ENCODE measurements around the gene SLC5A11.
"Not testable (repeated sequence)": the region's sequence is repeated elsewhere in the genome, so short reads cannot be mapped to it uniquely, and the experiment has no call there.

SLC5A11 gene

GRCh38 chr16:24845726-24846547 is at the start of gene SLC5A11:
TSS of gene SLC5A11 (plus strand) at chr16:24845963. CDS start at chr16:24858644, 12,681 bp downstream.
- in situ Hi-C loops (cut with HindIII; ENCODE audit: low sequenced_read_pairs): loop anchor here (5.0 kb wide), 1 partner anchor 56 kb away; no protein-coding TSS in a partner anchor

- in situ Hi-C loops (cut with HindIII; ENCODE audit: low sequenced_read_pairs): loop anchor here (5.0 kb wide), 1 partner anchor 53 kb away; no protein-coding TSS in a partner anchor
Observed at GRCh38 chr16:24800586-24800985, 45.2 kb upstream of the SLC5A11 start.

- in situ Hi-C loops (cut with HindIII; ENCODE audit: low sequenced_read_pairs): loop anchor here (5.0 kb wide), 1 partner anchor 55 kb away; no protein-coding TSS in a partner anchor
Observed at GRCh38 chr16:24801761-24802302, 43.9 kb upstream of the SLC5A11 start.

GRCh38 chr16:24805484-24805883 is 40.3 kb upstream of the SLC5A11 start:
- in situ Hi-C loops (cut with HindIII; ENCODE audit: low sequenced_read_pairs): no loop called here

- in situ Hi-C loops (cut with HindIII; ENCODE audit: low sequenced_read_pairs): no loop called here
Observed at GRCh38 chr16:24807301-24807700, 38.5 kb upstream of the SLC5A11 start.

- in situ Hi-C loops (cut with HindIII; ENCODE audit: low sequenced_read_pairs): no loop called here
Observed at GRCh38 chr16:24810951-24811843, 34.6 kb upstream of the SLC5A11 start.

GRCh38 chr16:24812813-24813212 is 33.0 kb upstream of the SLC5A11 start:
- in situ Hi-C loops (cut with HindIII; ENCODE audit: low sequenced_read_pairs): not testable (repeated sequence)

- in situ Hi-C loops (cut with HindIII; ENCODE audit: low sequenced_read_pairs): loop anchor here (5.0 kb wide), 1 partner anchor 97 kb away; no protein-coding TSS in a partner anchor
Observed at GRCh38 chr16:24815021-24815420, 30.7 kb upstream of the SLC5A11 start.

- in situ Hi-C loops (cut with HindIII; ENCODE audit: low sequenced_read_pairs): loop anchor here (5.0 kb wide), 1 partner anchor 96 kb away; no protein-coding TSS in a partner anchor
Observed at GRCh38 chr16:24816688-24817087, 29.1 kb upstream of the SLC5A11 start.

GRCh38 chr16:24819462-24820040 is 26.2 kb upstream of the SLC5A11 start:
- in situ Hi-C loops (cut with HindIII; ENCODE audit: low sequenced_read_pairs): loop anchor here (5.0 kb wide), 1 partner anchor 93 kb away; no protein-coding TSS in a partner anchor

- in situ Hi-C loops (cut with HindIII; ENCODE audit: low sequenced_read_pairs): no loop called here
Observed at GRCh38 chr16:24820522-24820921, 25.2 kb upstream of the SLC5A11 start.

GRCh38 chr16:24821129-24821528 is 24.6 kb upstream of the SLC5A11 start:
- in situ Hi-C loops (cut with HindIII; ENCODE audit: low sequenced_read_pairs): no loop called here

- in situ Hi-C loops (cut with HindIII; ENCODE audit: low sequenced_read_pairs): no loop called here
Observed at GRCh38 chr16:24822542-24822941, 23.2 kb upstream of the SLC5A11 start.

GRCh38 chr16:24822974-24823373 is 22.8 kb upstream of the SLC5A11 start:
- in situ Hi-C loops (cut with HindIII; ENCODE audit: low sequenced_read_pairs): no loop called here

GRCh38 chr16:24825696-24826095 is 20.1 kb upstream of the SLC5A11 start:
- in situ Hi-C loops (cut with HindIII; ENCODE audit: low sequenced_read_pairs): loop anchor here (5.0 kb wide), 2 partner anchors 52 to 127 kb away; no protein-coding TSS in a partner anchor

GRCh38 chr16:24826096-24826690 is 19.6 kb upstream of the SLC5A11 start:
- in situ Hi-C loops (cut with HindIII; ENCODE audit: low sequenced_read_pairs): loop anchor here (5.0 kb wide), 2 partner anchors 51 to 126 kb away; no protein-coding TSS in a partner anchor

GRCh38 chr16:24826817-24827566 is 18.8 kb upstream of the SLC5A11 start:
- in situ Hi-C loops (cut with HindIII; ENCODE audit: low sequenced_read_pairs): loop anchor here (5.0 kb wide), 2 partner anchors 50 to 125 kb away; no protein-coding TSS in a partner anchor

GRCh38 chr16:24829153-24829552 is 16.6 kb upstream of the SLC5A11 start:
- in situ Hi-C loops (cut with HindIII; ENCODE audit: low sequenced_read_pairs): loop anchor here (5.0 kb wide), 2 partner anchors 48 to 123 kb away; no protein-coding TSS in a partner anchor

- in situ Hi-C loops (cut with HindIII; ENCODE audit: low sequenced_read_pairs): no loop called here
Observed at GRCh38 chr16:24833352-24833751, 12.4 kb upstream of the SLC5A11 start.
